ENCODE results near the gene FIGNL1. TPM values are rescaled to one million over a fixed set of nuclear protein-coding genes. Genes with fewer than 3 reads are reported as not detected.

The FIGNL1 gene
- total RNA-seq (2014; rRNA removed; shearing (Covaris generic); ENCODE audit: low replicate concordance): 20.1 and 23.6 TPM in 2 replicates

GRCh38 chr7:50449881-50450589, at the start of gene FIGNL1:
Gene FIGNL1, minus strand, starts transcription at chr7:50450350. Its CDS starts 3,063 bp downstream, at chr7:50447287.
- in situ Hi-C loops (cut with HindIII; ENCODE audit: low pct_unique_long_range_greater_than_20kb, low sequenced_read_pairs): no loop called here
- peak; percentile 73 for DNase-seq (ENCODE audit: low read depth)

GRCh38 chr7:50499092-50499491, 48.9 kb upstream of the FIGNL1 start:
- in situ Hi-C loops (cut with HindIII; ENCODE audit: low pct_unique_long_range_greater_than_20kb, low sequenced_read_pairs): no loop called here
- no peak for DNase-seq (ENCODE audit: low read depth)

- in situ Hi-C loops (cut with HindIII; ENCODE audit: low pct_unique_long_range_greater_than_20kb, low sequenced_read_pairs): no loop called here
- DNase-seq (ENCODE audit: low read depth): no peak
These were observed 47.8 kb upstream of the FIGNL1 start for GRCh38 chr7:50497968-50498367.

GRCh38 chr7:50497068-50497642, 47.0 kb upstream of the FIGNL1 start:
- DNase-seq (ENCODE audit: low read depth): no peak
- in situ Hi-C loops (cut with HindIII; ENCODE audit: low pct_unique_long_range_greater_than_20kb, low sequenced_read_pairs): no loop called here

- in situ Hi-C loops (cut with HindIII; ENCODE audit: low pct_unique_long_range_greater_than_20kb, low sequenced_read_pairs): no loop called here
- no peak for DNase-seq (ENCODE audit: low read depth)
These were observed 46.4 kb upstream of the FIGNL1 start for GRCh38 chr7:50496569-50496968.

GRCh38 chr7:50495746-50496145, 45.6 kb upstream of the FIGNL1 start:
- no peak for DNase-seq (ENCODE audit: low read depth)
- in situ Hi-C loops (cut with HindIII; ENCODE audit: low pct_unique_long_range_greater_than_20kb, low sequenced_read_pairs): no loop called here

GRCh38 chr7:50492770-50493519, 42.8 kb upstream of the FIGNL1 start:
- in situ Hi-C loops (cut with HindIII; ENCODE audit: low pct_unique_long_range_greater_than_20kb, low sequenced_read_pairs): no loop called here
- no peak for DNase-seq (ENCODE audit: low read depth)

- in situ Hi-C loops (cut with HindIII; ENCODE audit: low pct_unique_long_range_greater_than_20kb, low sequenced_read_pairs): no loop called here
- DNase-seq (ENCODE audit: low read depth): no peak
These were observed 41.8 kb upstream of the FIGNL1 start for GRCh38 chr7:50491943-50492342.

GRCh38 chr7:50491209-50491608, 41.1 kb upstream of the FIGNL1 start:
- no peak for DNase-seq (ENCODE audit: low read depth)
- in situ Hi-C loops (cut with HindIII; ENCODE audit: low pct_unique_long_range_greater_than_20kb, low sequenced_read_pairs): no loop called here

- in situ Hi-C loops (cut with HindIII; ENCODE audit: low pct_unique_long_range_greater_than_20kb, low sequenced_read_pairs): no loop called here
- no peak for DNase-seq (ENCODE audit: low read depth)
These were observed 38.2 kb upstream of the FIGNL1 start for GRCh38 chr7:50488379-50488778.

- in situ Hi-C loops (cut with HindIII; ENCODE audit: low pct_unique_long_range_greater_than_20kb, low sequenced_read_pairs): no loop called here
- no peak for DNase-seq (ENCODE audit: low read depth)
These were observed 36.4 kb upstream of the FIGNL1 start for GRCh38 chr7:50486512-50486911.

GRCh38 chr7:50481867-50482266, 31.7 kb upstream of the FIGNL1 start:
- in situ Hi-C loops (cut with HindIII; ENCODE audit: low pct_unique_long_range_greater_than_20kb, low sequenced_read_pairs): no loop called here
- DNase-seq (ENCODE audit: low read depth): no peak

- DNase-seq (ENCODE audit: low read depth): no peak
- in situ Hi-C loops (cut with HindIII; ENCODE audit: low pct_unique_long_range_greater_than_20kb, low sequenced_read_pairs): no loop called here
These were observed 30.6 kb upstream of the FIGNL1 start for GRCh38 chr7:50480797-50481196.

GRCh38 chr7:50479743-50480517, 29.8 kb upstream of the FIGNL1 start:
- no peak for DNase-seq (ENCODE audit: low read depth)
- in situ Hi-C loops (cut with HindIII; ENCODE audit: low pct_unique_long_range_greater_than_20kb, low sequenced_read_pairs): no loop called here

GRCh38 chr7:50477640-50478039, 27.5 kb upstream of the FIGNL1 start:
- in situ Hi-C loops (cut with HindIII; ENCODE audit: low pct_unique_long_range_greater_than_20kb, low sequenced_read_pairs): no loop called here
- DNase-seq (ENCODE audit: low read depth): no peak

- in situ Hi-C loops (cut with HindIII; ENCODE audit: low pct_unique_long_range_greater_than_20kb, low sequenced_read_pairs): no loop called here
- no peak for DNase-seq (ENCODE audit: low read depth)
These were observed 26.9 kb upstream of the FIGNL1 start for GRCh38 chr7:50476953-50477625.

GRCh38 chr7:50475340-50475739, 25.2 kb upstream of the FIGNL1 start:
- DNase-seq (ENCODE audit: low read depth): no peak
- in situ Hi-C loops (cut with HindIII; ENCODE audit: low pct_unique_long_range_greater_than_20kb, low sequenced_read_pairs): no loop called here

Data from Caki2 (cell line).